Left renal pelvis (tissue), 4 donors: ENCODE measurements around the gene E2F6. TPM values are rescaled to one million over a fixed set of nuclear protein-coding genes. Genes with fewer than 3 reads are reported as not detected.

Source experiments
- DNase-seq, 4 donors: peaks; one replicate each; pipeline ENCODE4 v3.0.0-alpha.2; 2013; ENCODE audit warnings: low read depth in 4 of 4, low spot score in 3 of 4
- polyA plus RNA-seq, 4 donors: library from polyadenylated mRNA; unstranded; fragments of 120-200 nt; gene quantifications; one replicate each; pipeline ENCODE4 v1.2.1, GENCODE V29; 2013; ENCODE audit not compliant: insufficient read length in 4 of 4

Gene E2F6
- polyA plus RNA-seq, 4 donors, result 16.4 to 24.4 (median 22.2) TPM

- no peak for DNase-seq
Observed at GRCh38 chr2:11397513-11397912, 68.4 kb downstream of the E2F6 start.

- no peak for DNase-seq
Observed at GRCh38 chr2:11396467-11397445, 69.2 kb downstream of the E2F6 start.

GRCh38 chr2:11396021-11396420, 69.9 kb downstream of the E2F6 start:
- no peak for DNase-seq

- DNase-seq, result no peak
Observed at GRCh38 chr2:11395389-11395788, 70.6 kb downstream of the E2F6 start.

Other genes starting within 250 kb of the E2F6 start
- gene ROCK2, start 121.5 kb downstream of the E2F6 start, polyA plus RNA-seq, result 10 to 100 TPM; 37.5 to 45.0 (median 43.2) TPM
- gene GREB1, start 67.9 kb upstream of the E2F6 start, polyA plus RNA-seq, result 10 to 100 TPM in 3 of 4 donors, 1 to 10 TPM in 1; 4.3 to 16.3 (median 12.2) TPM
- not detected for gene NTSR2, start 204.0 kb upstream of the E2F6 start, polyA plus RNA-seq